Mammary epithelial cell (primary cell): ENCODE results near the gene TRMU.

Experiments used
- EZH2 ChIP-seq: IDR thresholded peaks from 2 replicates; pipeline ENCODE4 v1.6.1; 2012; ENCODE audit warnings: low read length, inconsistent platforms, borderline replicate concordance
- TF ChIP-seq, protein P1 (sequence below), 2 donors: IDR thresholded peaks in 1 of 2; conservative IDR thresholded peaks in 1 of 2; 2 replicates each; pipeline ENCODE4 v1.5.1; 2011 to 2012; ENCODE audit warnings: inconsistent platforms in 2 of 2, low read length in 2 of 2, mild to moderate bottlenecking in 2 of 2, control low read depth in 1 of 2, low read depth in 1 of 2; ENCODE audit not compliant: insufficient read depth in 1 of 2; ENCODE audit errors: extremely low read depth in 1 of 2

DNA sequence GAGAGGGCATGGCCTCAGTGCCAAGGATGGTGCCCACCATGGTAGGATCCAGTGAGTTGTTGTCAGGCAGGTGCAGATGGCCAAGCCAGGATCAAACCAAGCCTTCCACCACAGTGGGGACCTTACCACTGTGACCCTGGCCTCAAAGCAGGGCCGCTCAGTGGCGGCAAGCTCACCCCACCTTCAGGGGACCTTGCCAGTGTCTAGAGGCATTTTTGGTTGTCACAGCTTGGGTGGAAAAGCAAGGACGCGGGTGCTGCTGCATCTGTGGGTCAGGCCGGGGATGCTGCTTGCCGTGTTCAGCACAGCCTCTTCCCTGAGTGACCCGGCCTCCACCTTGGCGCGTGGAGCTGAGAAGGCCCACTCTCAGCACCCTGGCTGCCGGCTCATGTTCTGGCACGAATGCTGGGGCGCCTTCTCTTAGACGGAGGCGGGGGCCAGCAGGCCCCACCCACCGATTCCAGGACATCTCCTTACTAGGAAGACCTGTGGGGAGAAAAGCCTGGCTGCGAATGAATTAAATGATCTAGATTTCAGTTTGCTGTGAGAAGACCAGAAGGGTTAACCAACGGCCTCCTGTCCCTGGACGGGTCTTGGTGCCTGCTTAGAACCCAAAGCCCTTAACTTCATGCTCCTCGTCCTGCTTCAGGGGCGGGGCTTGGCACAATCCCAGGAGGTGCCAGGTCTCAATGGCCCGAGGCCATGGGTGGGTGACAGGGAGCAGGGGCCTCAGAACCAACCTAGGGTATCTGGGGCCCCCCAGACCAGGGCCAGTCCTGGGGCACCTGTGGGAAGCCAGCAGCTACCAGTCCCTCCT, 18.9 kb downstream of the TRMU start:
- TF ChIP-seq, protein P1, sequence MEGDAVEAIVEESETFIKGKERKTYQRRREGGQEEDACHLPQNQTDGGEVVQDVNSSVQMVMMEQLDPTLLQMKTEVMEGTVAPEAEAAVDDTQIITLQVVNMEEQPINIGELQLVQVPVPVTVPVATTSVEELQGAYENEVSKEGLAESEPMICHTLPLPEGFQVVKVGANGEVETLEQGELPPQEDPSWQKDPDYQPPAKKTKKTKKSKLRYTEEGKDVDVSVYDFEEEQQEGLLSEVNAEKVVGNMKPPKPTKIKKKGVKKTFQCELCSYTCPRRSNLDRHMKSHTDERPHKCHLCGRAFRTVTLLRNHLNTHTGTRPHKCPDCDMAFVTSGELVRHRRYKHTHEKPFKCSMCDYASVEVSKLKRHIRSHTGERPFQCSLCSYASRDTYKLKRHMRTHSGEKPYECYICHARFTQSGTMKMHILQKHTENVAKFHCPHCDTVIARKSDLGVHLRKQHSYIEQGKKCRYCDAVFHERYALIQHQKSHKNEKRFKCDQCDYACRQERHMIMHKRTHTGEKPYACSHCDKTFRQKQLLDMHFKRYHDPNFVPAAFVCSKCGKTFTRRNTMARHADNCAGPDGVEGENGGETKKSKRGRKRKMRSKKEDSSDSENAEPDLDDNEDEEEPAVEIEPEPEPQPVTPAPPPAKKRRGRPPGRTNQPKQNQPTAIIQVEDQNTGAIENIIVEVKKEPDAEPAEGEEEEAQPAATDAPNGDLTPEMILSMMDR (conservative IDR thresholded peaks at IDR 0.05 in 1 of 2, IDR thresholded peaks at IDR 0.05 in 1 of 2; ENCODE audit: extremely low read depth in 1 of 2, insufficient read depth in 1 of 2, low read depth in 1 of 2, low read length in 2 of 2), result no peak
- no peak for TF ChIP-seq EZH2
